Measurements from ENCODE around the gene SRSF2. TPM values are rescaled to one million over a fixed set of nuclear protein-coding genes. Genes with fewer than 3 reads are reported as not detected.
"Not testable (repeated sequence)": the region's sequence is repeated elsewhere in the genome, so short reads cannot be mapped to it uniquely, and the experiment has no call there.

SRSF2 gene
- total RNA-seq, 8 experiments from 2014 or later = 68.1 to 302 (median 147) TPM

- H3K4me1 ChIP-seq (replicated peaks in 1 of 2) = no peaks in the 10 kb centered on the region
- in situ Hi-C loops (cut with MboI; ENCODE audit: low pct_unique_long_range_greater_than_20kb in 2 of 9, low sequenced_read_pairs in 9 of 9, unreplicated experiment in 9 of 9) = no loop called here
- no peak for ATAC-seq (replicated peaks in 6 of 8)
- H3K4me3 ChIP-seq = no peak overlapping the region
- H3K27ac ChIP-seq = no peak overlapping the region
- WGBS, 10 experiments = 71 to 100% (median 92%) methylated on average over 1 to 3 of the region's 3 CpGs
Observed at GRCh38 chr17:76751416-76751993, 14.4 kb upstream of the SRSF2 start.

DNA sequence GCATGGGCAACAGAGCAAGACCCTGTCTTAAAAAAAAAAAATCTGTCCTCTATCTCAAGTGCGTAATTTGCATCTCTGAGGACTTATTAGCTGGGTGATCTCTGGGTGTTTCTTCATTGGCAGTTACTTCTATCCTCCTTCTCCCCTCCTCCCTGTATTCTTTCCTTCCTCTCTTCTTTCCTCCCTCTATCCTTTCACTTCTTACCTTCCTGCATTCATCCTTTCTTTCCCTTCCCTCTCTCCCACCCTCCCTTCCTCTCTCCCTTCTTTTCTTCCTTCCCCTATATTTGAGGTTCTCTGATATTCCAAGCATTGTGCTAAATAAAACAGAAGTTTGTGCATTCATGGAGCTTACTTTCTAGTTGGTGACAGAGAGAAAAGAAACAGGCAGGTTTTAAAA is 11.5 kb upstream of the SRSF2 start:
- Histone ChIP-seq H3K27ac (no peak overlapping the region), H3K4me3 (no peak overlapping the region), H3K4me1 (replicated peaks in 1 of 2) (no peaks in the 10 kb centered on the region)
- WGBS, 10 experiments = 80 to 100% (median 100%) methylated on average over 1 of the region's 1 CpG; no CpG with 5 or more reads in 2 of the 10 experiments
- no peak for ATAC-seq (replicated peaks in 6 of 8)
- in situ Hi-C loops (cut with MboI; ENCODE audit: low pct_unique_long_range_greater_than_20kb in 2 of 9, low sequenced_read_pairs in 9 of 9, unreplicated experiment in 9 of 9) = no loop called here

DNA sequence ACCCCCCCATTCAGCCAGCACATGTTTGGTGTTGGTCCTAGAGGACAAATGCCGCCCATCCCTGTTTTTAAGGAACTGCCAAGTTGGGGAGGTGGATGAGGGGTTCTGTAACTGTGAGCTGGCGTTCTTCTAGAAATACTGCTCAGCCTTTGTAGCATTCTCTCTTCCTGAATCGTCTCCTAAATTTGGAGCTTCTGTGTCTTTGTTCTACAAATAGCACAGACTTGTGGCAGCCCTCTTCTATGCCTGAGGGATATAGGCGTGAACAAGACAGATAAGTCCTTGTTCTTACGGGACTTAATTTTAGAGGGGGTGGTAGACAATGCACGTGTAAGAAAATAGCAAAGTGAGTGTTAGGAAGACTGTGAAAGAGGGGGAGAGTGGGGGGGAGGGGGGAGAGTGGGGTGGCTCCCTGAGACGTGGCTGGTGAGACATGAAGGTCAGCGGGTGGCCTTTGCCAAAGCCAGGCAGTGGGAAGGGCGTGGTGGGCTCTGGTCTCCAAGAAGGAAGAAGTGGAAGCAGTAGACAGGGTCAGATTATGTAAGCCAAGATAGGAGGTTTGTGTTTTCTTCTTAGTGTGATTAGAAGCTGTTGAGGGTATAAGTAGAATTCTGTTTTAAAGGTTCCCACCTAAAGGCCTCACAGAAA is 10.7 kb upstream of the SRSF2 start:
- WGBS, 10 experiments = 75 to 100% (median 90%) methylated on average over 1 to 4 of the region's 9 CpGs; no CpG with 5 or more reads in 4 of the 10 experiments
- in situ Hi-C loops (cut with MboI; ENCODE audit: low pct_unique_long_range_greater_than_20kb in 2 of 9, low sequenced_read_pairs in 9 of 9, unreplicated experiment in 9 of 9) = no loop called here

DNA sequence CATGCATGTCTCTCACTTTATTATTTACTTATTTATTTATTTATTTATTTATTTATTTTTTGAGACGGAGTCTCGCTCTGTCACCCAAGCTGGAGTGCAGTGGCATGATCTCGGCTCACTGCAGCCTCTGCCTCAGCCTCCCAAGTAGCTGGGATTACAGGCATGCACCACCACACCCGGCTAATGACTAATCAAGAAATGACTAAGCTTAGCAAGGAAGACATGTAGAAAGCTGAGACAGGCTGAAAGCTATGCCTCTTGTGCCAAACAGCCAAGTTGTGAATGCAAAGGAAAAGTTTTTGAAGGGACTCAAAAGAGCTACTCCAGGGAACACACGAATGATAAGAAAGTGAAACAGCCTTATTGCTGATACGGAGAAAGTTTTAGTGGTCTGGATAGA is 8.7 kb upstream of the SRSF2 start:
- ATAC-seq (replicated peaks in 6 of 8) = peak in 2 of 8 experiments; percentile 88
- H3K27ac ChIP-seq; H3K4me3 ChIP-seq; in situ Hi-C loops (cut with MboI; ENCODE audit: low pct_unique_long_range_greater_than_20kb in 2 of 9, low sequenced_read_pairs in 9 of 9, unreplicated experiment in 9 of 9); H3K4me1 ChIP-seq (replicated peaks in 1 of 2): not testable (repeated sequence)
- WGBS, 10 experiments = 70 to 100% (median 100%) methylated on average over 2 to 5 of the region's 6 CpGs; no CpG with 5 or more reads in 3 of the 10 experiments

More for the DNA sequence above, 10.7 kb upstream of the SRSF2 start:
- Histone ChIP-seq H3K4me3 (no peak overlapping the region), H3K4me1 (replicated peaks in 1 of 2) (no peaks in the 10 kb centered on the region), H3K27ac (no peak overlapping the region)
- ATAC-seq (replicated peaks in 6 of 8) = no peak

GRCh38 chr17:76744747-76745146 is 7.6 kb upstream of the SRSF2 start:
- Histone ChIP-seq H3K4me1 (replicated peaks in 1 of 2) (no peaks in the 10 kb centered on the region), H3K4me3 (no peak overlapping the region), H3K27ac (no peak overlapping the region)
- in situ Hi-C loops (cut with MboI; ENCODE audit: low pct_unique_long_range_greater_than_20kb in 2 of 9, low sequenced_read_pairs in 9 of 9, unreplicated experiment in 9 of 9) = no loop called here
- WGBS, 10 experiments = 87 to 100% (median 100%) methylated on average over 1 to 2 of the region's 2 CpGs; no CpG with 5 or more reads in 4 of the 10 experiments
- no peak for ATAC-seq (replicated peaks in 6 of 8)

- Histone ChIP-seq H3K4me1 (replicated peaks in 1 of 2) (peaks cover 0 to 5% of the 10 kb centered on the region in 2 donors), H3K27ac (no peak overlapping the region), H3K4me3 (no peak overlapping the region)
- in situ Hi-C loops (cut with MboI; ENCODE audit: low pct_unique_long_range_greater_than_20kb in 2 of 9, low sequenced_read_pairs in 9 of 9, unreplicated experiment in 9 of 9) = no loop called here
- no peak for ATAC-seq (replicated peaks in 6 of 8)
Observed at GRCh38 chr17:76742958-76743357, 5.8 kb upstream of the SRSF2 start.

DNA sequence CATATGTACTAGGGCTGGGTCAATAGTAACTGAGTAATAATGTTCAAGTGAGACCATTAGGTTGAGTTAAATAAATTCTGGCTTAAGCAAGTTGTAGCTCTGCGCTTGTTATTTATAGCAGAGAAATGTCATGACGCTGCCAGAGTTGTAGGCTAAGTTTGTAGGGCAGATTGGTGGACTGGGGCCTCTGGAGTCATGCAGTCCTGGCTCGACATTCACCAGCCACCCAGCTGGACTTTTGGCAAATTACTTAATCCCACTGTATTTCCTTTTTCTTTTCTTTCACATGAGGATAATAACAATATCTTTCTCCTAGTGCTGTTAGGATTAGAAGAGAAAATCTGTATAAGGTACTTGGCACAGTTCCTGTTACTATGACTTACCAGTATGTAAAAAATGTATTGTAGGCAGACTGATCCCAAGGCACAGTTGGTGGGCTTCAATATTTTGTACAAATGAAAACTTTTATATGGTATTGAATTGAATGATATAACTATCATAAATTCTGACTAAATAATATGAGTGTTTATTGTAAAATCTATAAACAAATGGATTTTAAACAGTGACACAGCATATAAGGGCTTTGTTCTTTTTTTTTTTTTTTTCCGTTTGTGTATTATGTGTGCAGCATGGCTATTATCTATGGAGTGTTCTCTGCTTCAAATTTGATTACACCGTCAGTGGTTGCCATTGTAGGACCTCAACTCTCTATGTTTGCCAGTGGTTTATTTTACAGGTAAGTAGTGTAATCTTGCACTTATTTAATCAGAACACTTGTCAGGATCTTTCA is 3.4 kb upstream of the SRSF2 start:
- no peak for ATAC-seq (replicated peaks in 6 of 8)
- no peak overlapping the region for H3K4me3 ChIP-seq
- peaks cover 0 to 5% of the 10 kb centered on the region in 2 donors for H3K4me1 ChIP-seq (replicated peaks in 1 of 2)
- WGBS, 10 experiments = 63 to 100% (median 87%) methylated on average over 1 to 5 of the region's 5 CpGs; no CpG with 5 or more reads in 1 of the 10 experiments
- no peak overlapping the region for H3K27ac ChIP-seq
- in situ Hi-C loops (cut with MboI; ENCODE audit: low pct_unique_long_range_greater_than_20kb in 2 of 9, low sequenced_read_pairs in 9 of 9, unreplicated experiment in 9 of 9) = no loop called here

- H3K27ac ChIP-seq; in situ Hi-C loops (cut with MboI; ENCODE audit: low pct_unique_long_range_greater_than_20kb in 2 of 9, low sequenced_read_pairs in 9 of 9, unreplicated experiment in 9 of 9); ATAC-seq (replicated peaks in 6 of 8): not testable (repeated sequence)
- WGBS, 10 experiments = 77 to 100% (median 92%) methylated on average over 1 to 16 of the region's 17 CpGs; no CpG with 5 or more reads in 1 of the 10 experiments
- H3K4me3 ChIP-seq = peak overlapping the region in 2 of 5 donors; percentile 11 to 81
- peaks cover 0 to 12% of the 10 kb centered on the region in 2 donors for H3K4me1 ChIP-seq (replicated peaks in 1 of 2)
Observed at GRCh38 chr17:76739568-76740115, 2.5 kb upstream of the SRSF2 start.

DNA sequence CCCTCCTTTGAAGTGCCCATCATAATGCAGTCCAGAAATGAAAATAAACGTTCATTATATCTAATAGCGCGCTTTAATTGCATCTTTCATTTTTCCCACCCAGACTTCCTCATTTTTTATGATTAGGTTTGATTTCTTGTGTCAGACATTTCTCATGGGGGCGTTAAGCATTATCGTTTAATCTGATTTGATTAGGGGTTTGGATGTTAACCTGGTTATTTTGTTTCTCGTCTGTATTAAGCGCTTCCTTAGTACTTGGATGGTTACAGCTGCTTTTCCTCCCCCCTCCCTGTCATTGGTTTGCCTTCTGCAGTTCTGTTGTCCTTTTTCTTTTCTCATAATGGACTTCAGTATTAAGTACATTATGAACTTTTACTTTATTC is 1.3 kb upstream of the SRSF2 start:
- peak overlapping the region; percentile 67 to 81 (median 80) for H3K4me3 ChIP-seq

GRCh38 chr17:76737676-76738467 is 741 bp upstream of the SRSF2 start, which contains the start of gene MFSD11:
MFSD11 (plus strand) TSS chr17:76738119; CDS start chr17:76738353, 234 bp downstream.
- 0 to 33% (median 2%) methylated on average over 1 to 21 of the region's 57 CpGs; no CpG with 5 or more reads in 2 of the 10 experiments for WGBS, 10 experiments
- in situ Hi-C loops (cut with MboI; ENCODE audit: low pct_unique_long_range_greater_than_20kb in 2 of 9, low sequenced_read_pairs in 9 of 9, unreplicated experiment in 9 of 9) = no loop called here
- peak within 1 kb of the TSS; percentile 67 to 81 (median 80) for H3K4me3 ChIP-seq

More for the DNA sequence above, 1.3 kb upstream of the SRSF2 start:
- WGBS, 10 experiments = 0 to 25% (median 2%) methylated on average over 1 to 7 of the region's 7 CpGs
- Histone ChIP-seq H3K4me1 (replicated peaks in 1 of 2) (peaks cover 0 to 22% of the 10 kb centered on the region in 2 donors), H3K27ac (peak overlapping the region in 1 of 2 donors; percentile 97)
- in situ Hi-C loops (cut with MboI; ENCODE audit: low pct_unique_long_range_greater_than_20kb in 2 of 9, low sequenced_read_pairs in 9 of 9, unreplicated experiment in 9 of 9) = no loop called here
- ATAC-seq (replicated peaks in 6 of 8) = no peak

GRCh38 chr17:76736349-76737081 is 616 bp downstream of the SRSF2 start:
- WGBS, 10 experiments = 0 to 7% (median 0%) methylated on average over 6 to 17 of the region's 117 CpGs; no CpG with 5 or more reads in 5 of the 10 experiments
- Histone ChIP-seq H3K4me3 (peak overlapping the region; percentile 67 to 81 (median 80)), H3K27ac (peak overlapping the region; percentile 90 to 97), H3K4me1 (replicated peaks in 1 of 2) (peaks cover 0 to 25% of the 10 kb centered on the region in 2 donors)
- ATAC-seq (replicated peaks in 6 of 8) = peak; percentile 13 to 38 (median 27)
- in situ Hi-C loops (cut with MboI; ENCODE audit: low pct_unique_long_range_greater_than_20kb in 2 of 9, low sequenced_read_pairs in 9 of 9, unreplicated experiment in 9 of 9) = no loop called here

More at GRCh38 chr17:76737676-76738467, 741 bp upstream of the SRSF2 start, which contains the start of gene MFSD11:
- Histone ChIP-seq H3K27ac (peak within 1 kb of the TSS; percentile 94 to 97), H3K4me1 (replicated peaks in 1 of 2) (peaks cover 0 to 25% of the 10 kb centered on the region in 2 donors)
- ATAC-seq (replicated peaks in 6 of 8) = peak; percentile 65 to 81 (median 74)
